Stimulated activated CD4-positive, alpha-beta T cell treated with anti-CD3 and anti-CD28 coated beads, Interleukin-15, amount 100 ng/mL, for 1 hour (primary cell): ENCODE results near the gene METTL16.

ENCODE experiments used
- DNase-seq, 2 donors: peaks; one replicate each; pipeline ENCODE4 v3.0.0-alpha.2; 2020; ENCODE audit warnings: low read depth in 1 of 2, low spot score in 1 of 2

The METTL16 gene

GRCh38 chr17:2385240-2386210, 126.2 kb downstream of the METTL16 start:
- no peak for DNase-seq

GRCh38 chr17:2384439-2385127, 127.1 kb downstream of the METTL16 start:
- DNase-seq, result no peak

GRCh38 chr17:2383628-2384167, 128.0 kb downstream of the METTL16 start:
- no peak for DNase-seq

DNA sequence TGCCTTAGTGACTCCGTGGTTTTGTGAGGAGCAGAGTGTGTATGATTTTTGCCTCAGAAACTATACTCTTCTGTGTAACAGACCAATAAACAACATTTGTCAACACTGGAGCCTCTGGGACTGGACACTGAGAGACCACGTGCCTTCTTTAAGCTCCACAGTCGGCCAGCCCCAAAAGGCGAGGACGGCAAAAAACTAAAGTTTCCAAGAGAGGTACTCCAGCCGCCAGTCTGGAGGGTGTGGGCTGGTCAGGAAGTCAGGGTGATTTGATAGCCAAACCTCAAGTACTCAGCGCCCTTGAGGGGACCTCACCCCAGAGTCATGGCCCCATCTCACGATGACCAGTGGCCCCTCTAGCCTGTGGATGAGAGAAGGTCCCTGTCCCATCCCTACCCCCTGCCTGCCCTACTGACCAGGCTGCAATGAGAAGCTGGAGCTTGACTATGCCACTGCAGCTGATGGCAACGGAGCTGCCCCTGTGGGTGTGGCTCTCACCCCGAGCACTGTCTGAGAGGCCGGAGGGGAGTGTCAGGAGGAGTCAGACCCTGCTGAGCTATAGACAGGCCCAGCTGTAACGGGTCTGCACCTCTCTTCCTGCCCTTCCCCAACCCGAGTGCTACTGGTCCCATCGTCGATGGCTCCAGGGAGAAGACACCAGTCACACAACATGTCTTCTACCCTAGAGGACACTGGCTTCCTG, 130.6 kb downstream of the METTL16 start:
- no peak for DNase-seq

- no peak for DNase-seq
Observed at GRCh38 chr17:2380226-2380922, 131.3 kb downstream of the METTL16 start.

GRCh38 chr17:2379489-2380225, 132.0 kb downstream of the METTL16 start:
- no peak for DNase-seq

GRCh38 chr17:2378905-2379304, 132.8 kb downstream of the METTL16 start:
- no peak for DNase-seq

GRCh38 chr17:2377659-2378058, 134.0 kb downstream of the METTL16 start:
- DNase-seq, result no peak

- no peak for DNase-seq
Observed at GRCh38 chr17:2376107-2376506, 135.6 kb downstream of the METTL16 start.

DNA sequence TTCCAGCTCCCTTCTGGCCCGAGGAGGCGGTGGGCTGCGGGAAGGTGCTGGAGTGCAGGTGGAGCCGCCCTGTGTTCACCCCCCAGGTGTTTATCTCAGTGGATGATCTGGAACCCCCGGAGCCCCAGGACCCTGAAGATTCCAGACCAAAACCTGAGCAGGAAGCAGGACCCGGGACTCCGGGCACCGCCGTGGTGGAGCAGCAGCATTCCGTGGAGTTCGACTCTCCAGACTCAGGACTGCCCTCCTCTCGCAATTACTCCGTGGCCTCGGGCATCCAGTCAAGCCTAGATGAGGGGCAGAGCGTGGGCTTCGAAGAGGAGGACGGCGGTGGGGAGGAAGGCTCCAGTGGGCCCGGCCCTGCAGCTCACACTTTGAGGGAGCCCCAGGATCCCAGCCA, 136.3 kb downstream of the METTL16 start:
- no peak for DNase-seq

- DNase-seq, result no peak
Observed at GRCh38 chr17:2374549-2375285, 137.0 kb downstream of the METTL16 start.

DNA sequence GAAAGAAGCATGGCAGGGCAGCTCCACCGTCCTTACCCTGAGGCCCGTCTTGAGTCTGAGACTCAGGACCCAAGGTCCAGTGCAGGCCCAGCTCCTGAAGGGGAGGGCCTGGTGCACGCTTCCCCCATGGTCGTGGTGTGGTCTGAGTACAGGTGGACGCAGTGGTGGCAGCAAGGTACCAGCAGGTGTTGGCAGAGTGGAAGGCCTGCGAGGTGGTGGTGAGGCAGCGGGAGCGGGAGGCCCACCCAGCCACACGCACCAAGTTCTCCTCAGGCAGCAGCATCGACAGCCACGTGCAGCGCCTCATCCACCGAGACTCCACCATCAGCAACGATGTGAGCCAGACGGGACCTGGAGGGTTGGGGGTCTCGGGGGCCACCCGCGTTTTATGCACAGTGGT, 138.5 kb downstream of the METTL16 start:
- DNase-seq, result no peak

DNA sequence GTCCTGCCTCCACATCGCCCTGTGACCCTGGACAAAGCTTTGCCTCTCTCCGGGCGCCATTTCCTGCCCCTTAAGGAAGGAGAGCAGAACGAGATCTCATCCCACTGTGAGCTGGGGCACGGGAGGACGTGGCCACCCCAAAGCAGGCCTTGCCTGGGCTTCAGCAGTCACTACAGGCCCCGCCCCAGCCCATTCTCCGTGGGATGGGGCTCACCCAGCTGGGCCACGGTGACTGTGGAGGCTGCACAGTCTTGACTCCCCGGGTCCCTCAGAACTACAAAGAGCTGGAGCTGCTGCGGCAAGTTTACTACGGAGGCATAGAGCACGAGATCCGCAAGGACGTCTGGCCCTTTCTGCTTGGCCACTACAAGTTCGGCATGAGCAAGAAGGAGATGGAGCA, 139.0 kb downstream of the METTL16 start:
- DNase-seq, result no peak

DNA sequence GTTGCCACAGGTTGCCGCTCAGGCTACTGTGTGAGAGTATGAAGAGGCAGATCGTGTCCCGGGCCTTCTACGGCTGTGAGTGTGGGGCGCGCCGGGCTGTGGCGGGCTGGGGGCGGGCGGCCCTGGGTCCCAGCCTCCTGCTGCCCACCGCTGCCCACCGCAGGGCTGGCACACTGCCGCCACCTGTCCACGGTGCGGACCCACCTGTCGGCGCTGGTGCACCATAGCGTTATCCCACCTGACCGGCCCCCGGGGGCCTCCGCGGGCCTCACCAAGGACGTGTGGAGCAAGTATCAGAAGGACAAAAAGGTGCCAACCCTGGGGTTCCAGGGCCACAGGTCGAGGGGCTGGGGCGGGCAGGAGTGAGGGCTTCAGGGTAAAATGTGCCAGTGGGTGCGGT, 139.5 kb downstream of the METTL16 start:
- DNase-seq, result no peak

- DNase-seq, result no peak
Observed at GRCh38 chr17:2371183-2372130, 140.2 kb downstream of the METTL16 start.

DNA sequence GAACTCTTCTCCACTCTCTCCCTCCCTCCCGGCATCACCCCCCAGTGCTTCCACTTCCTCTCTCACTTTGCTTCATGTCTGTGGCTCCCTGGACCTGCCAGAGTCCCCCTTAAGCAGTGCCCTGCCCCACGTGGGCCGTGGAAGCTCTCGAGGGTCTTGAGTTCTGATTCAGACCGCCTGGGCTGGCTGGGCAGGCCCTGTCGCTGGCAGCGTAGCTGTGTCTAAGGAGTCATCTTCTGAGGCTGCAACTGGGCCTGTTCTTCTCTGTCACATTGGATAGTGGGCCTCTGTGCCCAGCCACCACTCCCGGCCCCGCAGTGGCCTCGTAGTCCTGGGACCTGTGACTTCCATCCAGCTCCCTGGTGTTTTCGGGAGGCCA, 141.5 kb downstream of the METTL16 start:
- DNase-seq, result no peak

DNA sequence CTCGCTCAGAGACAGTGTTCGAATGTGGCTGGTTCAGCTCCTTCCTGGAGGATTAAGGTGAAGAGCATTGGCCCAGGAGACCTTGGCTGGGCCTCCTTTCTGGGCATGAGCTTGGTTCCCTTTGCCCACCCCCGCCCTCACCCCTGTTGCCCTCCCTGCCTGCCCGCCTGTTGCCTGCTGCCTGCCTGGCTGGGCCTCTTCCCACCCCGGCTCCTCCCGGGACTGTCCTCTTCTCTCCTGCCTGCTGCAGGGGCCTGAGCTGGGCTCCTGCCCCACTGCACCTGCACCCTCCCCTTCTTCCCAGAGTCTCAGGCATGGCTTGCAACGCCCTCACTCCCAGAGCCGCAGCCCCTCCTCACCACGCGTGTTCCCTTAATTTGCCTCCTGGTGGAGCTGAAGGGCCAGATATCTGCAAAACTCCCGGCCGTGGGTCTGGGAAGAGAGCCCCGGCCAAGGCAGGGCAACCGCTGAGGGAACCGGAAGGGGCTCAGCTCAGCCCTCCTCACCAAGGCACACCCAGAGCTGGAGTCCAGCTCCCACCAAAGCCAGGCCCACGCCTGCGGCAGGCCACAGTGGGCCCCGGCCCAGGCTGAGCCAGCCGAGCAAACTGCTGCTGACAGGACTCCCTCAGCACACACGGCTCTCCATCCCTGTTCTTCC, 142.0 kb downstream of the METTL16 start:
- no peak for DNase-seq

- DNase-seq, result no peak
Observed at GRCh38 chr17:2369039-2369438, 142.6 kb downstream of the METTL16 start.
